GM21447 (cell line): ENCODE results near the gene PRR5L.

Source experiments
- ATAC-seq: cut with Tn5 transposase; IDR thresholded peaks from one replicate; pipeline ENCODE4 v1.9.1; 2021; ENCODE audit not compliant: unreplicated experiment

PRR5L gene

DNA sequence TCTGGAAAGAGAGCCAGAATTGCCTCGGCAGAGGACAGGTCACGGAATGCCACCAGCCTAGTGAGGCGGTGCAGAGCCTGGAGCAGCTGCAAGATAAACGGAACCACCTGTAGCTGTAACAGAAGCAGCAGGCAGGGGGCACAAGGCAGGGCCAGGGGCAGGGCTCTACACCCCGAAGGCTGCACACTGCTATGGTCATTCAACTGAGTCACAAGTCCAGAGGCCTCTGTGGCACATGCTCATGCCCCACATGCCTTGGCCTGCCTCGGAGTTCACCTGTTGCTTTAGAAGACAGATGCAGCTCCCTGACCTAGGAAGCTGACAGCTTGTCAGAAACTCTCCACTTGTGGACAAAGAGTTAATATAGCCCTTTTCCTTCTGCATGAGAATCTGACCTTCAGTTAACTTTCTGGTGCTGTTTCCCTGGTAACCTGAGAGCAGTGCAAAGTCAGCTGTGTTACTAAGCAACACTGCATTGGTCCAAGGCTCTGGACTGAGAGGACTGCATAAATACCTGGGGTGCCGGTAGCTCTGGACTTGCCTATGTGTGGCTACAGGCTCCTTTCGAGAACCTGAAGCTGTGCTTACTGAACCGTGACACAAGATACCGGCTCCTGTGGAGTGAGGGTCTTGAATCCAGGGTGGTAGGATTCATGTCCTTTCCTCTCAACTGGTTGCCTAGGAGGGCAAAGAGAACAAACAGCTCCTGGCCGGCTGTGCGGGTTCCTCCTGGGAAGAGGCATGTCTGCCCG, 17.4 kb upstream of the PRR5L start:
- no peak for ATAC-seq

- no peak for ATAC-seq
Observed at GRCh38 chr11:36280531-36280930, 15.6 kb upstream of the PRR5L start.

DNA sequence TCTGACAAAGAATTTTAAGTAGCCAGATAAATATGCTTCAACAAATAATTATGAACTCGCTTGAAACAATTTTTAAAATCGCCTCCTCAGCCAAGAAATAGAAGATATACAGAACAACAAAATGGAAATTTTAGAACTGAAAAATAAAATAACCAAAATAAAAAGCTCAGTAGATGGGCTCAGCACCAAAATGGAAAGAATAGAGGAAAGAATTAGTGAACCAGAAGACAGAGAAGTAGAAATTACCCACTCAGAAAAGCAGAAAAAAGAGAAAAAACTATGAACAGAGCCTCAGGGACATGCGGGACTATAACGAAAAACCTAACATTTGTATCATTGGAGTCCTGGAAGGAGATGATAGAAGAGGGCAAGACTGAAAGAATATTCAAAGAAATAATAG, 14.2 kb upstream of the PRR5L start:
- ATAC-seq = no peak

DNA sequence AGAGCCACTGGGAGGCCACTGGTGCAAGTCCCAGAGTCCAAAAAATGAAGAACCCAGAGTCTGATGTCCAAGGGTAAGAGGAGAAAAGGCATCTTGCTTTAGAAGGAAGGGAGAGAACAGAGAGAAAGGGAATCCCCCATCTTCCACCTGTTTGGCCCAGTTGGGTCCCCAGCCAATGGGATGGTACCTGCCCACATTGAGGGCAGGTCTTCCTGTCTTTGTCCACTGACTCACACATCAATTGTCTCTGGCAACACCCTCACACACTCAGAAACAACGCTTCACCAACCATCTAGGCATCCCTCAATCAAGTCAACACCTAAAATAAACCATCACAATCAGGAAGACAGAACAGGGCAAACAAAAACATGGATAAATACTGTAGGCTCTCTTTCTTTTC, 13.2 kb upstream of the PRR5L start:
- no peak for ATAC-seq

DNA sequence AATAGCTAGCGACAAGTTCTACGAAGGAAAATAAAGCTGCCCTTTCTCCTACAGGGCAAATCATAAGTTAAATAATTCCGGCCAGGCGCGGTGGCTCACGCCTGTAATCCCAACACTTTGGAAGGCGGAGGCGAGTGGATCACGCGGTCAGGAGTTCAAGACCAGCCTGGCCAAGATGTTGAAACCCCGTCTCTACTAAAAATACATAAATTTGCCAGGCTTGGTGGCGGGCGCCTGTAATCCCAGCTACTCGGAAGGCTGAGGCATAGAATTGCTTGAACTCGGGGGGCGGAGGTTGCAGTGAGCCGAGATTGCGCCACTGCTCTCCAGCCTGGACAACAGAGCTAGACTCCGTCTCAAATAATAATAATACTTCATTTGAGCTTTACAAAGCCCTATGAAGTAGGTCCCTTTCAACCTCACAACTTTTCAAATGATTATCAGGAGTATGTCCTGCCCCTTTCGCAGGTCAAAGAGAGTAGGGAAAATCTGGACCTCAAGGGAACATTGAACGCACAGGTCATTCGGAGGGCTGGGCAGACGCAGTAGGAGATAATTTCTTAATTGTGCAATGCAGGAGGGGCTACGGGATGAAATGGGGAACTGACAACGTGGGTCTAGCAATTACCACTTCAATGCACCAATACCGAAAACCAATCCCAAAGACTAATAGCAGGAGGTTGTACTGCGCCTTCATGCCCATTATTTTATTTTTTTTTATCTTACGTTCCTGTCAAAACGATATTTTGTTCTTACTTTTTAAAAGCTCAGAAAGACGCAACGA, 7.5 kb upstream of the PRR5L start:
- ATAC-seq = no peak

DNA sequence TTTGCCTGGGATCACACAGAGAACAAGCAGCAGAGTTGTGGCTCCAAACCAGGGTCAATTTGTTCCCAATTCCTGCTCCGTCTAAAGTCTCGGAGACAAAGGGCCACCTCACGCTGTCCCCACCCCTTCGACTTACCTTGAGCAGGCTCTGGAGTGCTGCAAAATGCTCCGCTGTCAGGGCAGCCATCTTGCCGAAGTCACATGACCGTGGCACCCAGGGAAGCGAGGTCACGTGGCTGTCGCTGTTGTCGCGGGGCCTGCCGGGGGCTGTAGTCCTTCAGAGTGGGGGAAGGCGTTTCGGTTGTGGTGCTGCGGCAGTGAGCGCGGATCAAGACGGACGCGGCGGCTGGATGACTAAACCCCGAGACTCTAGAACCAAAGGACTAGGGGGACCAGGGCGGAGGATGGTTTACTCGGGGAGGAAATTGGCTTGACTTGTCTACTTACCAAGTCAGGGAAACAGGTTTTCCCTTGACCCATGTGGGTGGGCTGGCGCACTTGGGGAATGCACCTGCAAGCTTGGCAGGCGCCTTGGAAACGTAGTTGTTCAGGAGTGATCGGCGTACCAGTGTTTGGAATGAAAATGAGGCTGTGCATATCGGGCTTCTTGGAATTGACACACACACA, 6.7 kb upstream of the PRR5L start, which contains the start of gene COMMD9:
Gene COMMD9 (minus strand): TSS at position 199 of the 627 bp plus-strand sequence. CDS start 12 bp downstream, at position 187.
- peak; percentile 99 for ATAC-seq

- peak; percentile 44 for ATAC-seq
Observed at GRCh38 chr11:36292311-36292722, 3.8 kb upstream of the PRR5L start.

- ATAC-seq = no peak
Observed at GRCh38 chr11:36296884-36297543, 926 bp downstream of the PRR5L start.

DNA sequence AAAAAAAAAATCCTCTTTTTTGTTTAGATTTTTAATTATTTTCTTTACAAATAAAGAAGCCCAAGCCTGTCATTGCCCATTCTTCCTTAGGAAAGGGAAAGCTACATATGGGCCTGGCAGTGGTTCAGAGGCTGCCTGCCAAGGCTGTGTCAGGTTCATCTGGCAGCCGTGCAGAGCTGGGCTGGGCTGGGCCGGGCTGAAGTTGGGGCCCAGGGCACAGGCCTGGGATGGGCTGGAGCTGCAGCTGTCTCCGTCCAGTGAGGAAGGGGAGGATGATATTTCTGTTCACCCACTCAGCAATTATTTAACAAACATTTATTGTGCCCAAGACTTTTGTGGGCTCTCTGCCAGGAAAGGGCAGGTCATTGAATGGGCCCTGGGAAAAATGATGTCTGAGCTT, 4.6 kb downstream of the PRR5L start:
- no peak for ATAC-seq

GRCh38 chr11:36304351-36304750, 8.3 kb downstream of the PRR5L start:
- no peak for ATAC-seq

- no peak for ATAC-seq
Observed at GRCh38 chr11:36305047-36305446, 9.0 kb downstream of the PRR5L start.

DNA sequence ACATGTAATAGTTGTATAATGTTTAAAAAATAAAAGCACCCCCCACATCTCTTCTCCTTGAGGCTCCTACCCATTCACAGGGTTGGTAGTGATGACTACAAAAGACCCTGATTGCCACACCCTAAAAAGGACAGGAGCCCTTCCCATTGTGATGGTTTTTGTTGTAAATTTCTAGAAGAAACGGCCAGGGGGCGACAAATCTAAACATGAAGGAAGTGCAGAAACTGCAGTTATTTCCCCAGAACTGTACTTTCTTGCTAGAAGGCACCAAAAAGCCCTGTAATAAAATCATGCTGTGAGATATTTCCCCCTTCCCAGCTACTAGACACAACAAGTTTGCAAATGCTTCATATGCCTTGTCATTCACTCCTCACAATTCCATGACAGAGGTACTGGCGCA, 10.8 kb downstream of the PRR5L start:
- ATAC-seq = no peak

- no peak for ATAC-seq
Observed at GRCh38 chr11:36308577-36308976, 12.5 kb downstream of the PRR5L start.

DNA sequence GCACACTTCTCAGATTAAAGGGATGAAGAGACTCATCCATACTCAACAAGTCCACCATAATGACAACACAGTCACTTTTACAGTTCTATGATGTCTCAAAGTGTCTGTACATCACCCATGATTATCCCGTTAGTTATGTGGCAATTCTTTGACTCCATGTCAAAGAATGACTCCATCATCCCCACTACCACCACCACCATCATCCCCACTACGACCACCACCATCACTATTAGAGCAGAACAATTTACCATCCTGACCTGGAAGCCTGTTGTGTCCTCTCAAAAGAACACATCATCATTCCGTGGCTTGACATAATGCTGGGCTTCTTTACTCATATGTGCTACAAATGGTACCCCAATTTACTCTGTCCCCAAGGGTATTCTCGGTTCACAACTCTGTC, 13.7 kb downstream of the PRR5L start:
- no peak for ATAC-seq

DNA sequence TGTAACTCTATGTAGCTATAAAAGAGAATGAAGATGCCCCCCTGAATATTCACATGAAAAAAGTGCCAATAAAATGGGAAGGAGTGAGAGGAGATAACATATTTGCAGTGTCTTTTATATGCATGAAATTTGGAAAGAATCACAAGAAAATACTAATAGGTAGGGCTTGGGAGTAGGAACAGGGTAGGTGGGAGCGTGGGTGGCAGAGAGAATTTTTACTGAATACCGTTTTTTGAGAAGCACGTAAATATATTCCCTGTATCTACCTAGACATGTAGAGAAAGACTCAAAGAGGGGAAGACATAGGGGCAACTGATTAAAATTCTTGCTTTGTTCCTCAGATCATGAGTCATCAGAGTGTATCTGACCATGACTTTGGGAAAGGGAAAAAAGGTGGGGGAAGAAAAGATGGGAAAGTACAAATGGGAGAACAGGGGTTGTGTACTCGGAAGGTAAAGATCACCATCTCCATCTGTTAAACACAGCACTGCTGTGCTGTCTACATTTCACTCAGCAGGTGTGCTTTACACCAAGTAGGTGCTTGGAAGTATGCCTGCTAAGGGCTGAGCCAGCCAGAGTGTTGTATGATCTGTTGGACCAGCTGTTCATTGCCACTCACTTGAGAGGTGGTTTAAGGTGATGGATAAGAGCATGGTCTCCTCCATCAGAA, 16.0 kb downstream of the PRR5L start:
- ATAC-seq = no peak

DNA sequence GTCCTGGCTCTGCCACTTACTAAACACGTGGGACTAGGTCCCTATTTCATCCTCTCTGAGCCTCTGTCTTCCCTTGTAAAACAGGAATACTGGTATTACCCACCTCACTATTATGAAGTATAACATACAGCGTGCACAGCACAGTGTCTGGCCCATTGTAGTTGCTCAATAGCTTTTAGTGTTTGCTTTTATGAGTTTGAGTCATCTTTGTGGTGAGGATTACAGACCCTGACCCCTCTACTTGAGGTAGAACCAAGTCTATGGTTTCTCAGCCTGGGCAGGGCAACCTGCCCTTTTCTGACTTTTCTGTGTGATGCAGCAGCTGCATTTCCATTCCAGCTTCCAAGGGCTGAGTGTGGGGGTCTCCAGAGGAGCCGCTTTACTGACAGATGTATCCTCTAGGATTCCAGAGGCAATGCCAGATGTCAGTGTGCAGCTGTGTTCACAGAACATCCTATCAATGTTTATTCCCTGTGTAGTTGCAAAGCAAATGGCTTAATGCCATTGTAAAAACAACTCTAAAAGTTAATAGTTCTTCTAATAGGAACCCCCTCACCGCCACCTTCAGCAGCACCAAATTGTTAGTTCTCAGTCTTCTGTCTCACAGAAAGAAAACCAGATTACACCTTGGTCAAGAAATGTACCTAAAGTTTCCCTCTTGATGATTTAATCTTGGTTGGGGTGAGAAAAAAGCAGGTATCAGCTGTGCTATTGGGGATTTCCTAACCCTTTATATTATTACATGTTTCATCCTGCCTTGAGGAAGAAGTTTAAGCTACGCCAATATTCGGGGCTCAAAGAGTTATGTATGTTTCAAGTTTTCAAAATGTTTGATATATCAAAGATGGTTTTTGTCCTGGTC, 16.8 kb downstream of the PRR5L start:
- ATAC-seq = no peak

DNA sequence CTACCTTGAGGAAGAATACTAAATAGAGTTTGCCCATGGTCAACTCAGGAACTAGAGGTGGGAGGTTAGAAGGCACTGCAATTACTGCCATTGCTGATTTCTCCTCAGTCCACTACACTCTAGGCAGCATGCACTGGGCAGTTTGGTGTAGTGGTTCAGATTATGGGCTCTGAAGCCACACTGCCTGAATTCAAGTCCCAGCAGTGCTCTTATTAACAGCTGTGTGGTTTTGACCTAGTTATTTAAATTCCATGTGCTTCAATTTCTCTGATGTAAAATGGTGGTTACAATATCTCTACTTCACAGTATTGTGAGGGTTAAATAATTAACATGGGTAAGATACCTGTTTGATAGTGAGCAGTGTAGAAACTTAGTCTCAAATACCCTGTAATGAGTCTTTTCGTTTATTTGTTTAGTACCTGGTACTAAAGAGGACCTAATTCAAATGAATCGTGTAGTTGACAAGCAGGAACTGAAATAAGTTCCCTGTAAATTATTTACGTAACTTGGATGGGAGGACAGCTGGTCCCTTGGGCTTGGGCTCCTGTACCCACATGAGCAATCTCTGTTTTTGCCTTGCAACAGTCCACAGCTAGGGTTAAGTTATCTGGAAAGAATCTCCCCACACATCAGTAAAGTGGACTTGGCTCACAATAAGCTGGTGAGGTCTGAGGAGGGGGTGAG, 17.8 kb downstream of the PRR5L start:
- peak; percentile 59 for ATAC-seq

DNA sequence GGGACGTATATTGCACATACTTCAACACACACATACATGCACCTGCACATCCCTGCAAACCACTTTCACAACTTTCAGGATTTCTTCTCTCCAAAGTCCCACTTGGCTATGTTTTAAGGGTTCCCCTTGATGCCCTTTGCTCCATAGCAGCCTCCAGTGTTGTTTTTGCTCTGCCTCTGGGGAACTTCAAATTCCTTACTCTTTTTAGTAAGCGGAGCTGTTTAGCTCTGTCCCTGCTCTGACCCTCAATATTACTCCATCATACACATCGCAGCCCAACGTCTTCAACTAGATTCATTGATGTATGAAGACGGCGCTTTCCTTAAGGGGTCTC, 18.3 kb downstream of the PRR5L start:
- ATAC-seq = no peak

- no peak for ATAC-seq
Observed at GRCh38 chr11:36316049-36316448, 20.0 kb downstream of the PRR5L start.
